HCT116 (cell line): ENCODE data around the gene GSAP.

Source experiments
- CTCF ChIP-seq, 3 experiments: fragments of 200-600 bp in 1 of 3; sonication (generic) in 1 of 3; IDR thresholded peaks in 2 of 3; conservative IDR thresholded peaks in 1 of 3; 2 replicates each; pipeline ENCODE4 v1.5.1; 2012 to 2017; ENCODE audit warnings: low read depth in 2 of 3, low read length in 2 of 3, antibody characterized with exemption in 1 of 3, borderline replicate concordance in 1 of 3, control low read depth in 1 of 3, mild to moderate bottlenecking in 1 of 3, mixed read lengths in 1 of 3, mixed run types in 1 of 3, moderate library complexity in 1 of 3; ENCODE audit not compliant: insufficient read depth in 1 of 3
- EGR1 ChIP-seq: IDR thresholded peaks from 2 replicates; pipeline ENCODE4 v1.6.1; 2012; ENCODE audit warnings: low read depth
- EZH2 ChIP-seq: fragments of 200-600 bp; sonication (generic); IDR thresholded peaks from 2 replicates; pipeline ENCODE4 v1.6.1; 2017; ENCODE audit warnings: antibody characterized with exemption, mixed run types
- MAX ChIP-seq: IDR thresholded peaks from 2 replicates; pipeline ENCODE4 v1.6.1; 2012
- POLR2A ChIP-seq: IDR thresholded peaks from 2 replicates; pipeline ENCODE4 v1.7.0; 2011; ENCODE audit warnings: borderline replicate concordance; ENCODE audit not compliant: insufficient read depth, insufficient read length; ENCODE audit errors: extremely low read depth
- POLR2AphosphoS5 ChIP-seq: IDR thresholded peaks from 2 replicates; pipeline ENCODE4 v1.6.1; 2011; ENCODE audit warnings: mild to moderate bottlenecking, low read depth, low read length, moderate library complexity
- RAD21 ChIP-seq: IDR thresholded peaks from 2 replicates; pipeline ENCODE4 v1.6.1; 2012; ENCODE audit warnings: low read depth, mild to moderate bottlenecking
- REST ChIP-seq: IDR thresholded peaks from 2 replicates; pipeline ENCODE4 v1.6.1; 2012; ENCODE audit warnings: low read depth
- SIN3A ChIP-seq: IDR thresholded peaks from 2 replicates; pipeline ENCODE4 v1.6.1; 2012; ENCODE audit warnings: low read depth
- SP1 ChIP-seq: IDR thresholded peaks from 2 replicates; pipeline ENCODE4 v1.6.1; 2012; ENCODE audit warnings: low read depth
- SRF ChIP-seq: IDR thresholded peaks from 2 replicates; pipeline ENCODE4 v1.6.1; 2012; ENCODE audit warnings: low read depth
- TCF7L2 ChIP-seq: IDR thresholded peaks from 2 replicates; pipeline ENCODE4 v1.7.0; 2011; ENCODE audit warnings: borderline replicate concordance, inconsistent platforms; ENCODE audit not compliant: insufficient read depth, insufficient read length; ENCODE audit errors: extremely low read depth
- ZBTB33 ChIP-seq: IDR thresholded peaks from 2 replicates; pipeline ENCODE4 v1.6.1; 2011; ENCODE audit warnings: mild to moderate bottlenecking, low read length, moderate library complexity; ENCODE audit not compliant: insufficient replicate concordance; ENCODE audit errors: extremely low read depth
- ZNF274 ChIP-seq: fragments of 200-500 bp; sonication (Bioruptor generic); IDR thresholded peaks from 2 replicates; pipeline ENCODE4 v1.6.1; 2014; ENCODE audit warnings: mild to moderate bottlenecking, low read depth, low read length, inconsistent platforms

GRCh38 chr7:77461246-77461645, 45.1 kb upstream of the GSAP start:
- TF ChIP-seq SRF: no peak
- no peak for TF ChIP-seq CTCF (IDR thresholded peaks at IDR 0.05 in 2 of 3, conservative IDR thresholded peaks at IDR 0.05 in 1 of 3; ENCODE audit: borderline replicate concordance in 1 of 3, insufficient read depth in 1 of 3, low read depth in 2 of 3, low read length in 2 of 3)
- TF ChIP-seq EGR1: no peak
- no peak for TF ChIP-seq POLR2A
- no peak for TF ChIP-seq TCF7L2
- no peak for TF ChIP-seq EZH2
- TF ChIP-seq REST: no peak
- no peak for TF ChIP-seq SP1
- TF ChIP-seq SIN3A: no peak
- no peak for TF ChIP-seq RAD21
- TF ChIP-seq MAX: no peak
- no peak for TF ChIP-seq POLR2AphosphoS5
- no peak for TF ChIP-seq ZNF274
- TF ChIP-seq ZBTB33: no peak
